MCF 10A (cell line): ENCODE results near the gene IFFO2. TPM values are rescaled to one million over a fixed set of nuclear protein-coding genes. Genes with fewer than 3 reads are reported as not detected.

ENCODE experiments used
- BruUV-seq: library from RNA; stranded (reverse); fragments of 400-500 nt; replicated peaks from 2 replicates; lab custom pipeline; 2021; lab: Mats Ljungman, UMichigan
- CTCF ChIA-PET: fragments of 300-600 bp; sonication (Branson Sonifier 250); formaldehyde crosslinking; extraction: SDS; loops from one replicate; lab custom pipeline; 2021; ENCODE audit warnings: antibody characterized with exemption, inconsistent platforms; lab: Yijun Ruan, JAX
- POLR2A ChIA-PET: fragments of 300-600, 350-650 bp; sonication (Branson Sonifier 250); formaldehyde crosslinking; extraction: SDS; loops from one replicate; lab custom pipeline; 2020; ENCODE audit warnings: antibody characterized with exemption, inconsistent platforms; lab: Yijun Ruan, JAX
- DNase-seq: peaks from one replicate; pipeline ENCODE4 v3.0.0-alpha.2; 2018; ENCODE audit not compliant: unreplicated experiment
- H3K27ac Mint-ChIP-seq: one replicate; pipeline ENCODE4 v1.8.0; 2022; ENCODE audit warnings: mild to moderate bottlenecking, low read depth, mixed read lengths; ENCODE audit not compliant: unreplicated experiment
- H3K27me3 Mint-ChIP-seq: one replicate; pipeline ENCODE4 v1.8.0; 2022; ENCODE audit warnings: mixed read lengths; ENCODE audit not compliant: insufficient read depth, unreplicated experiment
- H3K36me3 Mint-ChIP-seq: one replicate; pipeline ENCODE4 v1.8.0; 2022; ENCODE audit warnings: mild to moderate bottlenecking, moderate library complexity, mixed read lengths; ENCODE audit not compliant: insufficient read depth, unreplicated experiment
- H3K4me1 Mint-ChIP-seq: one replicate; pipeline ENCODE4 v1.8.0; 2022; ENCODE audit warnings: mixed read lengths; ENCODE audit not compliant: insufficient read depth, unreplicated experiment
- H3K4me3 Mint-ChIP-seq: one replicate; pipeline ENCODE4 v1.8.0; 2022; ENCODE audit warnings: mild to moderate bottlenecking, moderate library complexity, mixed read lengths; ENCODE audit not compliant: unreplicated experiment
- H3K9me3 Mint-ChIP-seq: one replicate; pipeline ENCODE4 v1.8.0; 2022; ENCODE audit warnings: mixed read lengths; ENCODE audit not compliant: unreplicated experiment
- intact Hi-C: fragments of 100-400 bp; cut with micrococcal nuclease; formaldehyde crosslinking; loops from 2 replicates; pipeline ENCODE4 v1.14.1; 2022
- total RNA-seq: library from RNA; stranded (reverse); gene quantifications from 2 replicates; pipeline ENCODE4 v1.2.3, GENCODE V29; 2022
- TF ChIP-seq, protein P1 (sequence below): fragments of 200-600 bp; IDR thresholded peaks from one replicate; pipeline ENCODE4 v1.8.0; 2022; ENCODE audit warnings: antibody characterized with exemption, mild to moderate bottlenecking; ENCODE audit not compliant: unreplicated experiment

Gene IFFO2
- total RNA-seq, 1 experiment from 2014 or later: 21.0 TPM

GRCh38 chr1:18927654-18928272 is 28.7 kb downstream of the IFFO2 start:
- H3K4me3 Mint-ChIP-seq: no peak overlapping the region
- peaks cover 8% of the 10 kb centered on the region for H3K36me3 Mint-ChIP-seq
- no peak for DNase-seq
- H3K9me3 Mint-ChIP-seq: no peaks in the 10 kb centered on the region
- H3K27ac Mint-ChIP-seq: no peak overlapping the region
- ChIA-PET CTCF (interaction anchor here (0.5 to 2.3 kb wide), 8 partner anchors 10 to 1504 kb away, joined by 3 to 11 read pairs (median 4); partner anchors contain the start of gene ALDH4A1), POLR2A (interaction anchor here (0.6 to 2.4 kb wide), 8 partner anchors 10 to 146 kb away, joined by 3 to 14 read pairs (median 4); no protein-coding TSS in a partner anchor)
- H3K4me1 Mint-ChIP-seq: peaks cover 29% of the 10 kb centered on the region
- intact Hi-C loops: no loop called here
- no TSS peak for BruUV-seq
- TF ChIP-seq, protein P1, sequence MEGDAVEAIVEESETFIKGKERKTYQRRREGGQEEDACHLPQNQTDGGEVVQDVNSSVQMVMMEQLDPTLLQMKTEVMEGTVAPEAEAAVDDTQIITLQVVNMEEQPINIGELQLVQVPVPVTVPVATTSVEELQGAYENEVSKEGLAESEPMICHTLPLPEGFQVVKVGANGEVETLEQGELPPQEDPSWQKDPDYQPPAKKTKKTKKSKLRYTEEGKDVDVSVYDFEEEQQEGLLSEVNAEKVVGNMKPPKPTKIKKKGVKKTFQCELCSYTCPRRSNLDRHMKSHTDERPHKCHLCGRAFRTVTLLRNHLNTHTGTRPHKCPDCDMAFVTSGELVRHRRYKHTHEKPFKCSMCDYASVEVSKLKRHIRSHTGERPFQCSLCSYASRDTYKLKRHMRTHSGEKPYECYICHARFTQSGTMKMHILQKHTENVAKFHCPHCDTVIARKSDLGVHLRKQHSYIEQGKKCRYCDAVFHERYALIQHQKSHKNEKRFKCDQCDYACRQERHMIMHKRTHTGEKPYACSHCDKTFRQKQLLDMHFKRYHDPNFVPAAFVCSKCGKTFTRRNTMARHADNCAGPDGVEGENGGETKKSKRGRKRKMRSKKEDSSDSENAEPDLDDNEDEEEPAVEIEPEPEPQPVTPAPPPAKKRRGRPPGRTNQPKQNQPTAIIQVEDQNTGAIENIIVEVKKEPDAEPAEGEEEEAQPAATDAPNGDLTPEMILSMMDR: no peak
- H3K27me3 Mint-ChIP-seq: no peaks in the 10 kb centered on the region

- POLR2A ChIA-PET: interaction anchor here (0.9 to 2.4 kb wide), 8 partner anchors 10 to 162 kb away, joined by 3 to 14 read pairs (median 4); no protein-coding TSS in a partner anchor
- Mint-ChIP-seq H3K9me3 (no peaks in the 10 kb centered on the region), H3K27ac (peak overlapping the region; percentile 75), H3K36me3 (peaks cover 8% of the 10 kb centered on the region), H3K4me3 (peak overlapping the region; percentile 44), H3K27me3 (no peaks in the 10 kb centered on the region), H3K4me1 (peaks cover 29% of the 10 kb centered on the region)
- intact Hi-C loops: no loop called here
- TSS peak; percentile 82 for BruUV-seq
- TF ChIP-seq, protein P1: no peak
- CTCF ChIA-PET: interaction anchor here (0.5 to 2.3 kb wide), 8 partner anchors 10 to 1505 kb away, joined by 3 to 11 read pairs (median 4); partner anchors contain the start of gene ALDH4A1
- DNase-seq: peak; percentile 63
These were observed 29.3 kb downstream of the IFFO2 start for GRCh38 chr1:18927082-18927653.

DNA sequence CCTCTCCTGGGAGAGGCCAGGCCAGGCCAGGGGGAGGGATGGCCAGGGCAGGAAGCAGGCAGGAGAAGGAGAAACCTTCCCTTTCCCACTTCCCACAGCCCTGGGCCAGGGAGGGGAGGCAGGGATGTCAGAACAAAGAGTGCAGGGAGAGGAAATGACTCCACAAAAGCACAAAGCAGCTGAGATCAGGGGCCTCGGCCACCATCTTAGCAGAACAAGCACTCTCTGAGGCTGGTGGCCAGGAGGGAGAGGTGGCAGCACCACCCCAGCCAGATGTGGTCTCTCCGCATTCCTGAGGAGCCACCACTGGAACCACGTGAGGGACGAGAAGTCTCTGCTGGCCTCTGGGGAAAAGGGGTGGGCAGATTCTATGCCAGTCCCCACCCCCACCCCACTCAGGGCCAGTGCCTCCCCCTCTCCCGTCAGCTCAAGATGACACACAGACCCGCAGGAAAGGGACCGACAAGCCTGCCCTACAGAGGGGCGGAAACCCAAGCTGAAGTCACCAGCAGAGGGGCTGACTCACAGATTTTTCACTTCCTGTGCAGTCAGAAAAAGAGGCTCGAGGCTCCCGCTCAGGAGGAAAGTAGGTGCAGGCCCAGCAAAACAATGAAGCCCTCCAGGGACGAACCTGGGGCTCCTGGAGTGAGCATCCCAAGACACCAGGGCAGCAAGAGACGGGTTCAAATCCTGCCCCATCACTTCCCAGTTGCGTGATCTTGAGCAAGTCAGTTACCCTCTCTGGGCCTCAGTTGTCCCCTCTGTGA is 30.0 kb downstream of the IFFO2 start:
- TF ChIP-seq, protein P1: no peak
- POLR2A ChIA-PET: interaction anchor here (0.9 to 2.4 kb wide), 8 partner anchors 11 to 163 kb away, joined by 3 to 14 read pairs (median 4); no protein-coding TSS in a partner anchor
- BruUV-seq: no TSS peak

More for the DNA sequence above, 30.0 kb downstream of the IFFO2 start:
- peak overlapping the region; percentile 75 for H3K27ac Mint-ChIP-seq
- CTCF ChIA-PET: interaction anchor here (0.6 to 2.3 kb wide), 6 partner anchors 13 to 169 kb away, joined by 3 to 11 read pairs (median 4); partner anchors contain the start of gene ALDH4A1
- intact Hi-C loops: loop anchor here (1.0 kb wide), 1 partner anchor 27 kb away; no protein-coding TSS in a partner anchor
- H3K9me3 Mint-ChIP-seq: no peaks in the 10 kb centered on the region
- peaks cover 27% of the 10 kb centered on the region for H3K4me1 Mint-ChIP-seq
- no peaks in the 10 kb centered on the region for H3K27me3 Mint-ChIP-seq
- H3K36me3 Mint-ChIP-seq: peaks cover 8% of the 10 kb centered on the region
- peak; percentile 87 for DNase-seq
- H3K4me3 Mint-ChIP-seq: peak overlapping the region; percentile 44
